Choroid plexus epithelial cell (primary cell): Measurements from ENCODE around the gene OR10G4.

Experiments used
- DNase-seq: peaks from one replicate; pipeline ENCODE4 v3.0.0-alpha.2; 2010; ENCODE audit warnings: low read depth
- H3K4me3 ChIP-seq: 2 replicates; pipeline ENCODE4 v1.5.1; 2011; ENCODE audit warnings: low read depth, mild to moderate bottlenecking, control low read depth, low read length, moderate library complexity
- TF ChIP-seq, protein P1 (sequence below): conservative IDR thresholded peaks from 2 replicates; pipeline ENCODE4 v1.5.1; 2011; ENCODE audit warnings: low read depth, mild to moderate bottlenecking, control low read depth, inconsistent platforms, low read length, moderate library complexity

OR10G4 gene

DNA sequence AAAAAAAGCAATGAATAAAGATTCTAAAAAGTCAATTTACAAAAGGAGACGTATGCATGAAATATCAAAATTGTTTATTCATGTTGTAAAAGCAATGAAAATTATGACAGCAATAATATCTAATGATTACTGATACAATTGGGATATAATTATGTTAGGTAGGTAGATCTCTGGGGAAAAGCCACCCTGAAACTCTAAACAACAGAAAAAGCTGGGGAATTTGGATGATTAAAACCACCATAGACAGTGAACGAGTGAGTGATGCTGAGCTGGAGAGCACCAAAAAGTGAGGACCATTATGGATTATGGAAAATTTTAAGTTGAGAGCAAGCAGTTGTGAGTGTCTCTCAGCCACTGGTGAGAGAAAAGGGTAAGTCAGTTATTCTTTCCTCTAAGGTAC, 13.7 kb downstream of the OR10G4 start, which contains the start of gene OR10G8:
Gene OR10G8 (plus strand): TSS at position 301 of the 400 bp plus-strand sequence. CDS start 2,825 bp downstream, outside the sequence.
- TF ChIP-seq, protein P1, sequence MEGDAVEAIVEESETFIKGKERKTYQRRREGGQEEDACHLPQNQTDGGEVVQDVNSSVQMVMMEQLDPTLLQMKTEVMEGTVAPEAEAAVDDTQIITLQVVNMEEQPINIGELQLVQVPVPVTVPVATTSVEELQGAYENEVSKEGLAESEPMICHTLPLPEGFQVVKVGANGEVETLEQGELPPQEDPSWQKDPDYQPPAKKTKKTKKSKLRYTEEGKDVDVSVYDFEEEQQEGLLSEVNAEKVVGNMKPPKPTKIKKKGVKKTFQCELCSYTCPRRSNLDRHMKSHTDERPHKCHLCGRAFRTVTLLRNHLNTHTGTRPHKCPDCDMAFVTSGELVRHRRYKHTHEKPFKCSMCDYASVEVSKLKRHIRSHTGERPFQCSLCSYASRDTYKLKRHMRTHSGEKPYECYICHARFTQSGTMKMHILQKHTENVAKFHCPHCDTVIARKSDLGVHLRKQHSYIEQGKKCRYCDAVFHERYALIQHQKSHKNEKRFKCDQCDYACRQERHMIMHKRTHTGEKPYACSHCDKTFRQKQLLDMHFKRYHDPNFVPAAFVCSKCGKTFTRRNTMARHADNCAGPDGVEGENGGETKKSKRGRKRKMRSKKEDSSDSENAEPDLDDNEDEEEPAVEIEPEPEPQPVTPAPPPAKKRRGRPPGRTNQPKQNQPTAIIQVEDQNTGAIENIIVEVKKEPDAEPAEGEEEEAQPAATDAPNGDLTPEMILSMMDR = no peak
- H3K4me3 ChIP-seq = no peak within 1 kb of the TSS
- DNase-seq = no peak

DNA sequence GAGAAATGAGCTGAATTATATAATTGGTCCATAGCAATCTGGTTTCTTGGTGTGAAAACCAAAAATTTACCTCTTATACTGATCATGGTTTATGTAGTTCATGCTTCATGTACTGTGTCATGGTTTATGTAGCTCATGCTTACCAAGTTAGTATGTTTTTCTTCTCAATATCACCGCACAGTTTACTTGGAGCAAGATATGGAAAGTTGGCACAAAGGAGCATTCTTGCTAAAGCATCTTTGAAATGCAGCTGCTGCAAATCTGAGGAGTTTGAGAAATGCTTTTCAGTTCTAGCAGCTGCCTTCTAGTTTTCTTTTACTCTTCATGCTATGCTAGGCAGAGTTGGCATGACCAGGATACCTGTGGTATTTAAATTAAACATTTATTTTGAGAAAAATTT, 23.9 kb downstream of the OR10G4 start:
- TF ChIP-seq, protein P1 = no peak

DNA sequence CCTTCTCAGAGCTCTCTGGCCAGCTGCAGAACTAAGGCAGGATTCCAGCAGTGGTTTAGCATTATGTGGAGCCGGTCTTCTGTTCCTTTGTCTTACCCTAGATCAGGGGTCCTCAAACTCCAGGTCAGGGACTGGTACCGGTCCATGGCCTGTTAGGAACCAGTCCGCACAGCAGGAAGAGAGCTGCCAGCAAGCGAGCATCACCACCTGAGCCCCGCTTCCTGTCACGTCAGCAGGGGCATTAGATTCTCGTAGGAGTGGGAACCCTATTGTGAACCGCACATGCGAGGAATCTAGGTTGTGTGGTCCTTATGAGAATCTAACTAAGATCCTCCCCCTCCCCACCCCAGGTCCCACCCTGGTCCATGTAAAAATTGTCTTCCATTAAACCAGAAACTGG, 26.8 kb downstream of the OR10G4 start:
- DNase-seq = no peak
- TF ChIP-seq, protein P1 = no peak
- no peak overlapping the region for H3K4me3 ChIP-seq

More for the DNA sequence above, 23.9 kb downstream of the OR10G4 start:
- no peak for DNase-seq
- no peak overlapping the region for H3K4me3 ChIP-seq

DNA sequence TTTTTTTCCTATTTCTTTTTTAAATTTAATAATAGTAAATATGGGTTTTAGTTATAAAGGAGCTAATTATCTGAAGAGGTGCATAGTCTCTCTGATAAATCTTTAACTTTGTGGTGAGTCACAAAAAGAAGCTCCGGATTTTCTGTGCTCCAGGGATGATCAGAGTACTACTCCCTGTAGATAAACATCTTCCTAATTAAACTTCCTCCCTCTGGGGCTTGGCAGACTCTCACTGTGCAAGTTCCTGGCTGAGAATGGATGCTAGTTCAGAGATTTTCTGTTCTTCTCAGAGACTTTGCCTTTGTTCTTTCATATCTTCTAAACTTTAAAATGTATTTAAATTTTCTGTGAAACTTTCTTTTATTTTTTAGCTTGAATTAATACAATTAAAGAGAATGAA, 28.5 kb downstream of the OR10G4 start, which contains the start of gene OR10G7:
Gene OR10G7 (minus strand): TSS at position 72 of the 400 bp plus-strand sequence. CDS start 2,324 bp downstream, outside the sequence.
- TF ChIP-seq, protein P1 = no peak
- H3K4me3 ChIP-seq = no peak within 1 kb of the TSS
- DNase-seq = no peak

DNA sequence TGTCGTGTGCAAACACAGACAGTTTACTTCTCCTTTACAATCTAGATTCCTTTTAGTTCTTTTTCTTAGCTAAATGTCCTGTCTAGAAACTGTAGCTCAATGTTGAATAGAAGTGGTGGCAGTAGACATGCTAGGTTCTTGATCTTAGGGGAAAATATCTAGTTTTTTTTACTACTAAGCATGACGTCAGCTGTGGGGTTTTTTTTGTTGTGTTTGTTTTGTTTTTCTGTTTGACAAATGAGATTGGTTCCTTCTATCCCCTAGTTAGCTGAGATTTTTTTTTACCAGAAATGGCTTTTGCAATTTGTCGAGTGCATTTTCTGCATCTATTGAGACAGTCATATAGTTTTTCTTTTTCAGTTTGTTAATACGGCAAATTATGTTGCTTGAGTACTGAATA, 30.6 kb downstream of the OR10G4 start:
- TF ChIP-seq, protein P1 = no peak
- no peak overlapping the region for H3K4me3 ChIP-seq
- no peak for DNase-seq

DNA sequence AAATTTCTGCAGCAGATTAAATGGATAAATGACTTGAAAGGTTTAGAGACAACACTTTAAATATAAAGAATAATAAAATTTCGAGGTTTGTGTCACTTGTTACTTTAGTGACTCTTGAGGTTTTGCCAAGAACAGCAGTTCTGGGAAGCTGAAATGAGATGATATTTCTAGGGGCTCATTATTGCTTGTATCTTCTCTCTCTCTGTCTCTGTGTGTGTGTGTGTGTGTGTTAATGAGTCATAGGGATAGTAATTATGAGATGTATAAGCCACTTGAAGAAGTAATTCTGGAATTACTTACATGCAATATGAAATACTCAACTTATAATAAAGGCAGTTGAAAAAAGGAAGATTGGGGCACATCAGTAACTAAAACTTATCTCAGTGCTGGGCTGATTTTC, 38.0 kb downstream of the OR10G4 start:
- DNase-seq = no peak
- TF ChIP-seq, protein P1 = no peak

DNA sequence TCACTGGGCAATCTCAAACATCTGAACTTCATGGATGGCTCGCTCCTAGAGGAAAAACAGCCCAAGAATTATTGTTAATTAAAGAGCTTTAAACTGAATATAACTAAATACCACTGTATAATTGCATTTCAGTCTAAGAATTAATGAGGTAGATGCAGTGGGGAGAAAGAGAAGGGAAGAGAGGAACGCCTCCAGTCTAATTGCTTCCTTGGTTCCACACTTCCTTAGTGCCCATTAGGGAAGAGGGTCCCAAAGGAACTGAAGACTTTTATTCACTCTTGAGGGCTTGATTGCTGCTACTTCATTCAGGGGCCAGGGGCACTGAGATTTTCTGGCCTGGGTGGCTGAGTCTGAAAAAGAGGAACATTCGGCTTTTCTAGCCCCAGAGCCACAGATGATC, 40.2 kb downstream of the OR10G4 start:
- TF ChIP-seq, protein P1 = no peak
- DNase-seq = no peak
- no peak overlapping the region for H3K4me3 ChIP-seq

More for the DNA sequence above, 38.0 kb downstream of the OR10G4 start:
- no peak overlapping the region for H3K4me3 ChIP-seq
